OCI-LY7 (cell line): ENCODE results near the gene KCNH1.

Experiments used
- EZH2phosphoT487 ChIP-seq: fragments of 200-600 bp; sonication (generic); IDR thresholded peaks from 2 replicates; pipeline ENCODE4 v1.6.1; 2018; ENCODE audit warnings: low read depth, borderline replicate concordance, mild to moderate bottlenecking, mixed run types, antibody characterized with exemption, low read length, moderate library complexity, mixed read lengths
- TF ChIP-seq, protein P1 (sequence below): fragments of 200-600 bp; sonication (generic); conservative IDR thresholded peaks from 2 replicates; pipeline ENCODE4 v1.5.1; 2014; ENCODE audit warnings: mild to moderate bottlenecking, antibody characterized with exemption, low read length, moderate library complexity, mixed read lengths

DNA sequence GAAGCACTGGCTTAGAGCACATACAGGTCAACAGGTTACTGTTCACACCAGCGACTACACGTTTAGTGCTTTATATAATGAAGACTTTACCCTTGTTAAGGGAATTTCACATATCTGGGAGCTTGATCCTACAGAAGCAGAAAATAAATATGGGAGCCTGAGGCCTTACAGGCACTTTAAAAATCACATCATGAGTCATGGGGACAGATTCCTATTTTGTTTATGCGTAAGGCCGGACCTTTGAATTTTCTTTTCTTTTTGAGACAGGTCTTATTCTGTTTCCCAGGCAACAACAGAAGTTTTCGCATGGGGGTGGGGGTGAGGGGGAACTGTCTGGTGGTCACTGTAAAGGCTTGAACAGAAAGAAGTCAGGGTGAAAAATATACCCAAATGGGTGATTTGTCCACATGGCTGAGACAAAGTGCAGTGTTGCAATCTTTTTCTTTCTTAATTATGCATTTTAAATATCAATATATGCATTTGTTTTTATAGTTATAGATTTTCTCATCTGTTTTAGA, 276.7 kb downstream of the KCNH1 start:
- TF ChIP-seq, protein P1, sequence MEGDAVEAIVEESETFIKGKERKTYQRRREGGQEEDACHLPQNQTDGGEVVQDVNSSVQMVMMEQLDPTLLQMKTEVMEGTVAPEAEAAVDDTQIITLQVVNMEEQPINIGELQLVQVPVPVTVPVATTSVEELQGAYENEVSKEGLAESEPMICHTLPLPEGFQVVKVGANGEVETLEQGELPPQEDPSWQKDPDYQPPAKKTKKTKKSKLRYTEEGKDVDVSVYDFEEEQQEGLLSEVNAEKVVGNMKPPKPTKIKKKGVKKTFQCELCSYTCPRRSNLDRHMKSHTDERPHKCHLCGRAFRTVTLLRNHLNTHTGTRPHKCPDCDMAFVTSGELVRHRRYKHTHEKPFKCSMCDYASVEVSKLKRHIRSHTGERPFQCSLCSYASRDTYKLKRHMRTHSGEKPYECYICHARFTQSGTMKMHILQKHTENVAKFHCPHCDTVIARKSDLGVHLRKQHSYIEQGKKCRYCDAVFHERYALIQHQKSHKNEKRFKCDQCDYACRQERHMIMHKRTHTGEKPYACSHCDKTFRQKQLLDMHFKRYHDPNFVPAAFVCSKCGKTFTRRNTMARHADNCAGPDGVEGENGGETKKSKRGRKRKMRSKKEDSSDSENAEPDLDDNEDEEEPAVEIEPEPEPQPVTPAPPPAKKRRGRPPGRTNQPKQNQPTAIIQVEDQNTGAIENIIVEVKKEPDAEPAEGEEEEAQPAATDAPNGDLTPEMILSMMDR, result no peak
- TF ChIP-seq EZH2phosphoT487, result no peak
